Glomerular endothelial cell (primary cell): ENCODE measurements around the gene RAB8B. TPM values are rescaled to one million over a fixed set of nuclear protein-coding genes. Genes with fewer than 3 reads are reported as not detected.

ENCODE experiments used
- DNase-seq: peaks from one replicate; pipeline ENCODE4 v3.0.0-alpha.2; 2011; ENCODE audit warnings: low read depth, low spot score; ENCODE audit errors: extremely low read depth
- total RNA-seq: library from RNA; depleted of rRNA; stranded (reverse); fragments of >200 nt; gene quantifications from 2 replicates; pipeline ENCODE4 v1.2.3, GENCODE V29; 2015

The RAB8B gene
- total RNA-seq, 1 donor from 2014 or later: 23.2 TPM

GRCh38 chr15:63181648-63182047 is 7.8 kb upstream of the RAB8B start:
- no peak for DNase-seq

GRCh38 chr15:63185206-63185605 is 4.2 kb upstream of the RAB8B start:
- no peak for DNase-seq

GRCh38 chr15:63186065-63186464 is 3.3 kb upstream of the RAB8B start:
- no peak for DNase-seq

GRCh38 chr15:63187589-63188226 is 1.7 kb upstream of the RAB8B start:
- DNase-seq: no peak

GRCh38 chr15:63188247-63188925 is 1.0 kb upstream of the RAB8B start:
- DNase-seq: no peak

GRCh38 chr15:63189941-63190768 is 749 bp downstream of the RAB8B start:
- no peak for DNase-seq

GRCh38 chr15:63190769-63191649 is 1.6 kb downstream of the RAB8B start:
- DNase-seq: no peak

- no peak for DNase-seq
Observed at GRCh38 chr15:63191895-63192618, 2.7 kb downstream of the RAB8B start.

- DNase-seq: no peak
Observed at GRCh38 chr15:63192619-63193206, 3.3 kb downstream of the RAB8B start.

- no peak for DNase-seq
Observed at GRCh38 chr15:63194302-63194701, 4.9 kb downstream of the RAB8B start.

- DNase-seq: no peak
Observed at GRCh38 chr15:63194880-63195568, 5.6 kb downstream of the RAB8B start.

GRCh38 chr15:63195569-63196015 is 6.2 kb downstream of the RAB8B start:
- no peak for DNase-seq

GRCh38 chr15:63196842-63197241 is 7.4 kb downstream of the RAB8B start:
- no peak for DNase-seq

GRCh38 chr15:63197626-63198025 is 8.2 kb downstream of the RAB8B start:
- DNase-seq: no peak

GRCh38 chr15:63198371-63199250 is 9.2 kb downstream of the RAB8B start:
- no peak for DNase-seq

GRCh38 chr15:63200464-63201249 is 11.3 kb downstream of the RAB8B start:
- DNase-seq: no peak

- DNase-seq: no peak
Observed at GRCh38 chr15:63202861-63203260, 13.5 kb downstream of the RAB8B start.
